ENCODE data around the gene CWC22.

DNA sequence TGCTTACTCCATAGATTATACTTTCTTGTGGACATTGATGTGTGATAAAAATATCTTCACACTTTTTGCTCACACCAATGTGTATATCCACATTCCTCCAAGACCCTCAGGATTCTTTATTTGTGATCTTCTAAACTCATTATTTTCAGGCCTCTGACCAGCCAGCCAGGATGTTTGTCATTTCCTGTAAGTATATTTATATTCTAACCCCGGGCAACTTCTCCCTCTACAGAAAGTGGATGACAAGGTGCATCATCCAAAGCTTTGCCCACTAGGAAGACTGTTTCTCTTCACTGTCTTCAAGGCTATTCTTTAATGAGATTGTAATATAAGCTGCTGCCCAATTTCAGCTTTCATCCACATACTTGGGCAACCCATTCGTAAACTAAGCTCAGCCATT lies 3.6 kb upstream of the CWC22 start:
- no peak for TF ChIP-seq POLR2A (IDR thresholded peaks at IDR 0.05)
- no peak for TF ChIP-seq EP300 (IDR thresholded peaks at IDR 0.05; ENCODE audit: low read depth)

All from transverse colon (tissue), 1 donor.